ENCODE measurements around the gene FGF7. TPM values are rescaled to one million over a fixed set of nuclear protein-coding genes. Genes with fewer than 3 reads are reported as not detected.

The FGF7 gene
- total and polyA plus RNA-seq, 10 of the 15 experiments (the other 5 are each of a cell fraction or from before 2014, with no cell fraction given), result 0.08 TPM; not detected in 9

DNA sequence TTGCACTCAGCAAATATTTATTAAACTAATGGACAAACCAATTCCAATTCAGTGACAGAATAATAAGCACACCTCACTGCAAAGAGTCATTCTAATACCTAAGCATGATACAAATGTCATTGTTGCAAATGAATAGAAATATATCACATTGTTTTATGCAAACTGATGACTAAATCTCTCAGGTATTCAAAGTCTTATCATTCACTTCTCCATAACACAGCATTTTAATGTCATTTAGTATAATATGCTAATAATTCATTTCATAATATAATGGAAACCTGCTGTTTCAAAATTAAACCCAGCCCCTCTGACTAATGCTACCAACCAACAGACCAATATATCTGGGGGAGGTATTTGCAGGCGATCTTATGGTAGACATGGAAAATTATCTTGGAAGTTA is 71.8 kb downstream of the FGF7 start (continued):
- TF ChIP-seq, protein P1, sequence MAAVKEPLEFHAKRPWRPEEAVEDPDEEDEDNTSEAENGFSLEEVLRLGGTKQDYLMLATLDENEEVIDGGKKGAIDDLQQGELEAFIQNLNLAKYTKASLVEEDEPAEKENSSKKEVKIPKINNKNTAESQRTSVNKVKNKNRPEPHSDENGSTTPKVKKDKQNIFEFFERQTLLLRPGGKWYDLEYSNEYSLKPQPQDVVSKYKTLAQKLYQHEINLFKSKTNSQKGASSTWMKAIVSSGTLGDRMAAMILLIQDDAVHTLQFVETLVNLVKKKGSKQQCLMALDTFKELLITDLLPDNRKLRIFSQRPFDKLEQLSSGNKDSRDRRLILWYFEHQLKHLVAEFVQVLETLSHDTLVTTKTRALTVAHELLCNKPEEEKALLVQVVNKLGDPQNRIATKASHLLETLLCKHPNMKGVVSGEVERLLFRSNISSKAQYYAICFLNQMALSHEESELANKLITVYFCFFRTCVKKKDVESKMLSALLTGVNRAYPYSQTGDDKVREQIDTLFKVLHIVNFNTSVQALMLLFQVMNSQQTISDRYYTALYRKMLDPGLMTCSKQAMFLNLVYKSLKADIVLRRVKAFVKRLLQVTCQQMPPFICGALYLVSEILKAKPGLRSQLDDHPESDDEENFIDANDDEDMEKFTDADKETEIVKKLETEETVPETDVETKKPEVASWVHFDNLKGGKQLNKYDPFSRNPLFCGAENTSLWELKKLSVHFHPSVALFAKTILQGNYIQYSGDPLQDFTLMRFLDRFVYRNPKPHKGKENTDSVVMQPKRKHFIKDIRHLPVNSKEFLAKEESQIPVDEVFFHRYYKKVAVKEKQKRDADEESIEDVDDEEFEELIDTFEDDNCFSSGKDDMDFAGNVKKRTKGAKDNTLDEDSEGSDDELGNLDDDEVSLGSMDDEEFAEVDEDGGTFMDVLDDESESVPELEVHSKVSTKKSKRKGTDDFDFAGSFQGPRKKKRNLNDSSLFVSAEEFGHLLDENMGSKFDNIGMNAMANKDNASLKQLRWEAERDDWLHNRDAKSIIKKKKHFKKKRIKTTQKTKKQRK (IDR thresholded peaks at IDR 0.05; ENCODE audit: low read depth, low read length), result no peak

DNA sequence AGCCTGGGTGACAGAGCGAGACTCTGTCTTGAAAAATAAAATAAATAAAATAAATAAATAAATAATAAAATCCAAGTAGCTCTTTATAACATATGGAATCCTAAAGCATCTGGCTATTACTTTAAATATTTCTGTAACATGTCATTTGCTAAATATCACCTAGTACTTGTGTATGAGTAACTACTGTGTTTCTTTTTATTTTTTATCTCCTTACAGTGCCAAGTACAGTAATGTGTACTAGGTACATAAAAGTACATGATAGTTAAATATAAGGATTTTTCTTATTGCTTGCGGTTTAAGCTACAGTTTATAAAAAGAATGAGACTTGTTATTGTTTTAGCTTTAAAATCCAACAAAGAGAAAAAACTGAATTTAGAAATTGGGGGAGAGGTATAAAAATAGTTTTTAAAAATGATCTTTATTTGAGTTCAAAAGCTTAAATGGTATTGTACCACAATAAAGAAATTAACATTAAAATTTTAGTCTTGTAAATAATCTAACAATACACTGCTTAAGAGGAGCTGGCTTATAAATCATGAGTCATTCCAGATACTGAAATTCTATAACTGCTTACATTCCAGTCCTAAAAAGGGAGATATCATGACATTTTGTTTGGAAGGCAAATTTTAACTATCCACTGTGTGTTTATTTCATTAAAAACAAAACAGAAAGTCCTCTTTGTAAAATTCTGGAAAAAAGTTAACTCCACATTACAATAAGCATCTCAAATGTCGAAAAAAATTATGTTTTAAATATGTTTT is 73.1 kb downstream of the FGF7 start:
- Histone ChIP-seq H2AFZ (ENCODE audit: control insufficient read depth, low read depth, low read length) (no peak overlapping the region), H3K36me3 (ENCODE audit: control insufficient read depth in 2 of 2, insufficient read depth in 2 of 2, low read length in 1 of 2) (no peaks in the 10 kb centered on the region), H3K27ac (ENCODE audit: control insufficient read depth, insufficient read depth) (no peak overlapping the region), H3K27me3 (replicated peaks in 1 of 2; ENCODE audit: control insufficient read depth in 2 of 2, insufficient read depth in 2 of 2, low read length in 1 of 2) (no peaks in the 10 kb centered on the region), H3K9ac (ENCODE audit: control insufficient read depth, insufficient read depth, low read length) (no peak overlapping the region), H3K9me3 (replicated peaks; ENCODE audit: control insufficient read depth, insufficient read depth, low read length) (no peaks in the 10 kb centered on the region), H3K4me1 (ENCODE audit: control insufficient read depth, insufficient read depth, low read length) (no peaks in the 10 kb centered on the region), H4K20me1 (ENCODE audit: control insufficient read depth, insufficient read depth) (no peaks in the 10 kb centered on the region), H3K4me3 (no peak overlapping the region), H3K4me2 (ENCODE audit: control insufficient read depth, insufficient read depth) (no peak overlapping the region), H3K79me2 (ENCODE audit: control insufficient read depth, insufficient read depth, low read length) (no peaks in the 10 kb centered on the region)
- CTCF ChIA-PET, result interaction anchor here (0.8 kb wide), 1 partner anchor 14 kb away, joined by 3 read pairs; no protein-coding TSS in a partner anchor
- SMC1A ChIA-PET (ENCODE audit: uncharacterized antibody, unreplicated experiment), result no interaction called here
- TF ChIP-seq TARDBP (IDR thresholded peaks at IDR 0.05; ENCODE audit: borderline replicate concordance) (no peak), BCL11A (IDR thresholded peaks at IDR 0.05; ENCODE audit: low read depth, low read length) (no peak), FOS (IDR thresholded peaks at IDR 0.05; ENCODE audit: borderline replicate concordance, extremely low read depth, insufficient read length) (no peak), NR2C2 (IDR thresholded peaks at IDR 0.05; ENCODE audit: borderline replicate concordance, control insufficient read depth, insufficient read length, low read depth) (no peak)
- FAIRE-seq (no peak), ATAC-seq (no peak), DNase-seq (ENCODE audit: low read depth, low spot score) (no peak)
- POLR2A ChIA-PET, result no interaction called here
- intact Hi-C loops (cut with micrococcal nuclease; ENCODE audit: unreplicated experiment), result no loop called here
- in situ Hi-C loops (cut with MboI), result no loop called here
- WGBS (ENCODE audit: insufficient coverage, insufficient replicate concordance, low lambda C conversion rate, missing lambda C conversion rate), result 31% methylated on average over 3 of the region's 3 CpGs
- RAD21 ChIA-PET (ENCODE audit: unreplicated experiment), result no interaction called here
- BruUV-seq (replicated peaks), result no TSS peak
